ENCODE measurements around the gene FEV. TPM values are rescaled to one million over a fixed set of nuclear protein-coding genes. Genes with fewer than 3 reads are reported as not detected.
A peak's percentile ranks its signal among the peaks of the same experiment; 100 is the strongest.

Gene FEV
- polyA plus RNA-seq, 1 donor (not counting 4 experiments of a cell fraction or from before 2014, with no cell fraction given): not detected

DNA sequence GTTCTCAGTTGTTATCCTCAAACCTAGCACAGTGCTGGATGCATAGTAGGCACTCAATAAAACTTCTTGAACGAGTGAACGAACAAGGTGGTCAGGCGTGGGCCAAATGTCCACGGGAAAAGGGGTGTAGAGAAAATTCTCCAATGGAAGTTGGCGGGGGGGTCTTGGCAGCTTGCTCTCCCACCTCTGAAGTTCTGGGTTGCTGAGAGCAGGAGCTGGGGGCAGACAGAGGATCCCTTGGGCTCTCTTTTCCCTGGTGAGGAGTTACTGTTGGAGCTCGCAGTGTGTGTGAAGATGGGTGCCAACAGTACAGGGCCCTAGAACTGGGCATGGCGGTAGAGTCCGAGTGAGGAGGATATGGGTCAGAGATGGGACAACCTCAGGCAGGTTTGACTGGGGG lies 10.6 kb upstream of the FEV start:
- Histone ChIP-seq H3K27me3 (ENCODE audit: control insufficient read depth, extremely low read depth, insufficient read depth, low read length) (peaks cover 85% of the 10 kb centered on the region), H3K9ac (ENCODE audit: control insufficient read depth, extremely low read depth, insufficient read depth, low read length) (no peak overlapping the region), H3K9me1 (ENCODE audit: control insufficient read depth, extremely low read depth, insufficient read depth, low read length) (no peaks in the 10 kb centered on the region), H3K4me3 (ENCODE audit: control insufficient read depth in 2 of 3, extremely low read depth in 1 of 3, insufficient read depth in 2 of 3, low read depth in 1 of 3, low read length in 3 of 3) (no peak overlapping the region), H3K36me3 (ENCODE audit: control insufficient read depth in 2 of 2, extremely low read depth in 1 of 2, insufficient read depth in 2 of 2, low read length in 2 of 2) (no peaks in the 10 kb centered on the region), H3K9me3 (ENCODE audit: control insufficient read depth, low read depth, low read length) (no peaks in the 10 kb centered on the region), H3K27ac (ENCODE audit: control insufficient read depth, insufficient read depth, low read length) (no peak overlapping the region), H3K79me2 (ENCODE audit: control insufficient read depth, insufficient read depth, low read length) (no peaks in the 10 kb centered on the region), H3K4me1 (ENCODE audit: control insufficient read depth, extremely low read depth, insufficient read depth, low read length) (peaks cover 8% of the 10 kb centered on the region), H2AFZ (ENCODE audit: control insufficient read depth, low read length) (no peak overlapping the region), H3K4me2 (ENCODE audit: control insufficient read depth, extremely low read depth, insufficient read depth, low read depth, low read length) (no peak overlapping the region), H4K20me1 (ENCODE audit: control insufficient read depth, extremely low read depth, insufficient read depth, low read length) (peaks cover 4% of the 10 kb centered on the region)
- no peak for FAIRE-seq
- no peak for TF ChIP-seq EZH2 (IDR thresholded peaks at IDR 0.05; ENCODE audit: low read length)
- TF ChIP-seq, protein P1, sequence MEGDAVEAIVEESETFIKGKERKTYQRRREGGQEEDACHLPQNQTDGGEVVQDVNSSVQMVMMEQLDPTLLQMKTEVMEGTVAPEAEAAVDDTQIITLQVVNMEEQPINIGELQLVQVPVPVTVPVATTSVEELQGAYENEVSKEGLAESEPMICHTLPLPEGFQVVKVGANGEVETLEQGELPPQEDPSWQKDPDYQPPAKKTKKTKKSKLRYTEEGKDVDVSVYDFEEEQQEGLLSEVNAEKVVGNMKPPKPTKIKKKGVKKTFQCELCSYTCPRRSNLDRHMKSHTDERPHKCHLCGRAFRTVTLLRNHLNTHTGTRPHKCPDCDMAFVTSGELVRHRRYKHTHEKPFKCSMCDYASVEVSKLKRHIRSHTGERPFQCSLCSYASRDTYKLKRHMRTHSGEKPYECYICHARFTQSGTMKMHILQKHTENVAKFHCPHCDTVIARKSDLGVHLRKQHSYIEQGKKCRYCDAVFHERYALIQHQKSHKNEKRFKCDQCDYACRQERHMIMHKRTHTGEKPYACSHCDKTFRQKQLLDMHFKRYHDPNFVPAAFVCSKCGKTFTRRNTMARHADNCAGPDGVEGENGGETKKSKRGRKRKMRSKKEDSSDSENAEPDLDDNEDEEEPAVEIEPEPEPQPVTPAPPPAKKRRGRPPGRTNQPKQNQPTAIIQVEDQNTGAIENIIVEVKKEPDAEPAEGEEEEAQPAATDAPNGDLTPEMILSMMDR (optimal IDR thresholded peaks at IDR 0.05 in 1 of 3, IDR thresholded peaks at IDR 0.05 in 1 of 3, conservative IDR thresholded peaks at IDR 0.05 in 1 of 3; ENCODE audit: extremely low read depth in 1 of 3, insufficient read depth in 2 of 3, low read length in 3 of 3): no peak
- DNase-seq (ENCODE audit: low read depth, low spot score): no peak
- dilution Hi-C loops (cut with MboI; ENCODE audit: extremely low pct_ligation_motif_present, low sequenced_read_pairs): no loop called here

DNA sequence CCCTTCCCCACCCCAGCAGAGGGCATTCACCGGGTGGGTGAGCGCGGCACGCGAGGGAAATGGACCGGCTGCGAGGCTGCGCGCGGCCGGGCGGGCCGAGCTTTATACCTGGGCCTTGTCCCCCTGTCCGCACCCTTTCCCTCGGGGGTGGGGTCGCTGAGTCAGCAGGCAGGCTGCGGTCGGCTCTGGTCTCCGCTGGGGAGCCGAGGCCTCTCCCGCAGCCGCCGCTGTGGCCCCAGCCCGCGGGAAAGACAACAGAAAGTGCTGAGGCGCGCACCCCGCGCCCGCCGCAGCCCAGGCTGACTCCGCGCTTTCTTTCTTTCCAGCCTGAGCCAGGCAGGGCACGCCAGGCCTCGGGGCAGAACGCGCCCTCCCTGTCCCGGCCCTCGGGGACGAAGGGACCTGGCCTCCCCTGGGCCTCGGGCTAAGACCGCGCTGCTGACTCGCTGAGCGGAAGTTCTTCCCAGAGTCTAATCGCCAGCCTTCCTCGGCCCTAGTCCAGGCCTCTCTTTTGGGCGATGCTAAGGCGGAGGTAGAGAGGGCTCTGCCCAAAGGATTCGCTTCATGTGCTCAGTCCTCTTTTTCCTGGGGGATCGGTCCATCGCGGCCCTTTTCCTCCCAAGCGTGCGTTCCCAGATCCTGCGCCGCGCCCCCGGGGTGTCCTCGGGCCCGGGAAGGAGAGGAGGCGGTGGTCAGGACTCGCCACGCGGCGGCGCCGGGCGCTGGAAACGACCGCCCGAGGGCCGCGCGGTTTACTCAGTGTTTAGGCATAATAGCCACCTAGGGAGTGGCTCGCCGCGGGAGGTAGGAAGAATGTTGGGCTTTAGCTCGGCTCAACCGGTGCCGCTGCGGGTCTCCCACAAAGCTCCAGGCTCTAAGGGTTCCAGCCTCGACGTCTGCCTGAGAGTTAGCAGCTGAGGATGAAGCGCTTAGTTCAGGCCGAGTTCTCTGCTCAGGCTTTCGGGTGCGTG lies 8.6 kb upstream of the FEV start, which contains the start of gene CRYBA2:
Gene CRYBA2 (minus strand): TSS at position 78 of the 971 bp plus-strand sequence. CDS start 246 bp downstream, outside the sequence.
- dilution Hi-C loops (cut with MboI; ENCODE audit: extremely low pct_ligation_motif_present, low sequenced_read_pairs): no loop called here
- DNase-seq (ENCODE audit: low read depth, low spot score): no peak
- Histone ChIP-seq H4K20me1 (ENCODE audit: control insufficient read depth, extremely low read depth, insufficient read depth, low read length) (no peaks in the 10 kb centered on the region), H3K4me2 (ENCODE audit: control insufficient read depth, extremely low read depth, insufficient read depth, low read depth, low read length) (peak within 1 kb of the TSS; percentile 82), H3K27ac (ENCODE audit: control insufficient read depth, insufficient read depth, low read length) (no peak within 1 kb of the TSS), H2AFZ (ENCODE audit: control insufficient read depth, low read length) (peak within 1 kb of the TSS; percentile 32), H3K9me3 (ENCODE audit: control insufficient read depth, low read depth, low read length) (no peaks in the 10 kb centered on the region), H3K27me3 (ENCODE audit: control insufficient read depth, extremely low read depth, insufficient read depth, low read length) (peaks cover 88% of the 10 kb centered on the region), H3K4me3 (ENCODE audit: control insufficient read depth in 2 of 3, extremely low read depth in 1 of 3, insufficient read depth in 2 of 3, low read depth in 1 of 3, low read length in 3 of 3) (peak within 1 kb of the TSS; percentile 12 to 60 (median 39)), H3K36me3 (ENCODE audit: control insufficient read depth in 2 of 2, extremely low read depth in 1 of 2, insufficient read depth in 2 of 2, low read length in 2 of 2) (no peaks in the 10 kb centered on the region), H3K9ac (ENCODE audit: control insufficient read depth, extremely low read depth, insufficient read depth, low read length) (peak within 1 kb of the TSS; percentile 26), H3K4me1 (ENCODE audit: control insufficient read depth, extremely low read depth, insufficient read depth, low read length) (peaks cover 8% of the 10 kb centered on the region), H3K9me1 (ENCODE audit: control insufficient read depth, extremely low read depth, insufficient read depth, low read length) (no peaks in the 10 kb centered on the region), H3K79me2 (ENCODE audit: control insufficient read depth, insufficient read depth, low read length) (no peaks in the 10 kb centered on the region)
- peak; percentile 72 for TF ChIP-seq EZH2 (IDR thresholded peaks at IDR 0.05; ENCODE audit: low read length)
- TF ChIP-seq, protein P1 (optimal IDR thresholded peaks at IDR 0.05 in 1 of 3, IDR thresholded peaks at IDR 0.05 in 1 of 3, conservative IDR thresholded peaks at IDR 0.05 in 1 of 3; ENCODE audit: extremely low read depth in 1 of 3, insufficient read depth in 2 of 3, low read length in 3 of 3): peak in 2 of 3 experiments; percentile 10 to 28
- FAIRE-seq: no peak

Measured in keratinocyte (primary cell).